ENCODE results near the gene CELF4.

- TF ChIP-seq CTCF (IDR thresholded peaks at IDR 0.05) (no peak), POLR2A (IDR thresholded peaks at IDR 0.05) (no peak)
These were observed 116.7 kb downstream of the CELF4 start for GRCh38 chr18:37448946-37449345.

Data from breast epithelium (tissue), 3 donors.